Endothelial cell of umbilical vein (primary cell): Measurements from ENCODE around the gene EPS8L1. TPM values are rescaled to one million over a fixed set of nuclear protein-coding genes. Genes with fewer than 3 reads are reported as not detected.

Experiments
- BruUV-seq: library from RNA; stranded (reverse); fragments of 400-500 nt; replicated peaks from 2 replicates; lab custom pipeline; 2021; lab: Mats Ljungman, UMichigan
- CTCF ChIA-PET: fragments of 300-600, 350-600 bp; sonication (Branson Sonifier 250); formaldehyde crosslinking; loops from one replicate; lab custom pipeline; 2021; ENCODE audit warnings: antibody characterized with exemption, inconsistent platforms; lab: Charles Lee
- POLR2A ChIA-PET: fragments of 300-600, 350-600 bp; sonication (Branson Sonifier 250); formaldehyde crosslinking; loops from one replicate; lab custom pipeline; 2021; ENCODE audit warnings: antibody characterized with exemption, inconsistent platforms; lab: Charles Lee
- DNase-seq: peaks from one replicate; pipeline ENCODE4 v3.0.0-alpha.2; 2011; ENCODE audit warnings: low read depth, low spot score
- FAIRE-seq: peaks from 2 replicates; lab custom pipeline; 2011; peaks lifted over from hg19 to GRCh38; lab: Jason Lieb, UNC
- H2AFZ ChIP-seq: 2 replicates; pipeline ENCODE4 v1.6.0; 2012; ENCODE audit warnings: low read depth, low read length, control low read depth, inconsistent platforms
- H3K27ac ChIP-seq: 2 replicates; pipeline ENCODE4 v1.5.1; 2011; ENCODE audit warnings: low read depth, mild to moderate bottlenecking, control low read depth, low read length, moderate library complexity; ENCODE audit not compliant: insufficient read depth
- H3K27me3 ChIP-seq, 2 experiments: 2 replicates each; pipeline versions ENCODE4 v1.6.0 to v1.6.1; 2011; ENCODE audit warnings: low read length in 2 of 2, mixed read lengths in 1 of 2; ENCODE audit not compliant: control insufficient read depth in 2 of 2, insufficient read depth in 2 of 2
- H3K36me3 ChIP-seq, 2 experiments: 2 replicates in 1 of 2; 3 replicates in 1 of 2; pipeline ENCODE4 v1.5.1; 2011; ENCODE audit warnings: low read length in 2 of 2, mild to moderate bottlenecking in 1 of 2, moderate library complexity in 1 of 2; ENCODE audit not compliant: control insufficient read depth in 2 of 2, insufficient read depth in 2 of 2; ENCODE audit errors: extremely low read depth in 1 of 2
- H3K4me1 ChIP-seq: 3 replicates; pipeline ENCODE4 v1.5.1; 2011; ENCODE audit warnings: mild to moderate bottlenecking, low read length; ENCODE audit not compliant: control insufficient read depth, insufficient read depth; ENCODE audit errors: extremely low read depth
- H3K4me2 ChIP-seq: 2 replicates; pipeline ENCODE4 v1.6.1; 2011; ENCODE audit warnings: low read length, control low read depth, mixed read lengths; ENCODE audit not compliant: insufficient read depth
- H3K4me3 ChIP-seq, 3 experiments: fragments of 200-600 bp in 1 of 3; sonication (generic), shearing (Covaris generic) in 1 of 3; replicated peaks in 1 of 3; 2 replicates each; pipeline ENCODE4 v1.5.1; 2011 to 2016; ENCODE audit warnings: control low read depth in 3 of 3, low read length in 3 of 3, mild to moderate bottlenecking in 2 of 3, inconsistent platforms in 1 of 3, low read depth in 1 of 3, moderate library complexity in 1 of 3; ENCODE audit not compliant: insufficient read depth in 1 of 3
- H3K79me2 ChIP-seq: 2 replicates; pipeline ENCODE4 v1.6.0; 2012; ENCODE audit warnings: low read length, inconsistent platforms; ENCODE audit not compliant: control insufficient read depth, insufficient read depth
- H3K9ac ChIP-seq: replicated peaks from 2 replicates; pipeline ENCODE3; 2011; ENCODE audit warnings: low read length, control low read depth; ENCODE audit not compliant: insufficient read depth; ENCODE audit errors: extremely low read depth
- H3K9me1 ChIP-seq: replicated peaks from 3 replicates; pipeline ENCODE4 v1.6.0; 2011; ENCODE audit warnings: mild to moderate bottlenecking, low read length; ENCODE audit not compliant: control insufficient read depth, insufficient read depth; ENCODE audit errors: extremely low read depth
- H3K9me3 ChIP-seq: replicated peaks from 2 replicates; pipeline ENCODE4 v1.5.1; 2012; ENCODE audit warnings: low read length, inconsistent platforms; ENCODE audit not compliant: control insufficient read depth, insufficient read depth
- H4K20me1 ChIP-seq: replicated peaks from 2 replicates; pipeline ENCODE3; 2011; ENCODE audit warnings: mild to moderate bottlenecking, low read length; ENCODE audit not compliant: control insufficient read depth, insufficient read depth; ENCODE audit errors: extremely low read depth
- EZH2 ChIP-seq: IDR thresholded peaks from 2 replicates; pipeline ENCODE4 v1.6.1; 2012; ENCODE audit warnings: borderline replicate concordance, low read depth, mild to moderate bottlenecking, moderate library complexity, low read length, inconsistent platforms; ENCODE audit not compliant: severe bottlenecking
- FOS ChIP-seq: IDR thresholded peaks from 2 replicates; pipeline ENCODE4 v1.6.1; 2011; ENCODE audit warnings: mild to moderate bottlenecking, low read length, moderate library complexity, borderline replicate concordance; ENCODE audit not compliant: insufficient read depth
- GATA2 ChIP-seq: IDR thresholded peaks from 2 replicates; pipeline ENCODE4 v1.7.0; 2011; ENCODE audit warnings: low read depth, mild to moderate bottlenecking, moderate library complexity, mixed read lengths, low read length; ENCODE audit not compliant: insufficient read length, insufficient read depth
- JUN ChIP-seq: IDR thresholded peaks from 2 replicates; pipeline ENCODE4 v1.6.1; 2011; ENCODE audit warnings: borderline replicate concordance, low read depth; ENCODE audit not compliant: insufficient read length, insufficient read depth
- MAX ChIP-seq: IDR thresholded peaks from 2 replicates; pipeline ENCODE4 v1.6.1; 2011; ENCODE audit not compliant: insufficient read depth, insufficient read length
- MYC ChIP-seq: IDR thresholded peaks from one replicate; pipeline ENCODE4 v1.6.1; 2011; ENCODE audit warnings: mild to moderate bottlenecking, low read depth, low read length
- POLR2A ChIP-seq: IDR thresholded peaks from 2 replicates; pipeline ENCODE4 v1.6.1; 2012; ENCODE audit warnings: low read depth, mild to moderate bottlenecking, control low read depth, low read length
- POLR2AphosphoS5 ChIP-seq: IDR thresholded peaks from 2 replicates; pipeline ENCODE4 v1.6.1; 2012; ENCODE audit warnings: low read depth, mild to moderate bottlenecking, control low read depth, low read length, moderate library complexity; ENCODE audit not compliant: insufficient read depth
- dilution Hi-C: fragments of 300-500 bp; cut with MboI; formaldehyde crosslinking; loops from one replicate; pipeline ENCODE4 v1.15.0; 2019; ENCODE audit warnings: low sequenced_read_pairs; ENCODE audit not compliant: extremely low pct_ligation_motif_present
- intact Hi-C: fragments of 100-400 bp; cut with micrococcal nuclease; formaldehyde crosslinking; loops from one replicate; pipeline ENCODE4 v1.10.0; 2022
- polyA plus RNA-seq, 4 experiments: library from polyadenylated mRNA; depleted of rRNA in 3 of 4; stranded (reverse) in 3 of 4; unstranded in 1 of 4; fragments of >200 nt; gene quantifications; 2 replicates each; pipeline versions ENCODE4 v1.2.1 to v1.2.3, GENCODE V29; 2011 to 2012; ENCODE audit warnings: missing spikeins in 1 of 4
- total RNA-seq: library from RNA; stranded (reverse); gene quantifications from 2 replicates; pipeline ENCODE4 v1.2.3, GENCODE V29; 2021
- TF ChIP-seq, protein P1 (sequence below), 2 donors: IDR thresholded peaks; 1 replicate in 1 of 2; 2 replicates in 1 of 2; pipeline ENCODE4 v1.5.1; 2011; ENCODE audit warnings: low read length in 2 of 2, mild to moderate bottlenecking in 2 of 2, moderate library complexity in 2 of 2, control low read depth in 1 of 2, inconsistent platforms in 1 of 2, low read depth in 1 of 2; ENCODE audit not compliant: insufficient read depth in 1 of 2; ENCODE audit errors: extremely low read depth in 1 of 2

Gene EPS8L1
- total and polyA plus RNA-seq, 2 donors (not counting 3 experiments of a cell fraction or from before 2014, with no cell fraction given), result 15.9 to 28.9 TPM

GRCh38 chr19:55046975-55047622 is 28.6 kb upstream of the EPS8L1 start:
- Histone ChIP-seq H3K4me2 (no peak overlapping the region), H2AFZ (no peak overlapping the region), H3K4me3 (no peak overlapping the region), H3K27ac (no peak overlapping the region), H4K20me1 (no peaks in the 10 kb centered on the region), H3K9me1 (no peaks in the 10 kb centered on the region), H3K9me3 (no peaks in the 10 kb centered on the region), H3K4me1 (peaks cover 5% of the 10 kb centered on the region), H3K79me2 (no peaks in the 10 kb centered on the region), H3K9ac (no peak overlapping the region), H3K36me3 (peaks cover 4 to 23% of the 10 kb centered on the region in 2 experiments), H3K27me3 (no peaks in the 10 kb centered on the region)
- dilution Hi-C loops, result no loop called here
- CTCF ChIA-PET, result no interaction called here
- TF ChIP-seq, protein P1, sequence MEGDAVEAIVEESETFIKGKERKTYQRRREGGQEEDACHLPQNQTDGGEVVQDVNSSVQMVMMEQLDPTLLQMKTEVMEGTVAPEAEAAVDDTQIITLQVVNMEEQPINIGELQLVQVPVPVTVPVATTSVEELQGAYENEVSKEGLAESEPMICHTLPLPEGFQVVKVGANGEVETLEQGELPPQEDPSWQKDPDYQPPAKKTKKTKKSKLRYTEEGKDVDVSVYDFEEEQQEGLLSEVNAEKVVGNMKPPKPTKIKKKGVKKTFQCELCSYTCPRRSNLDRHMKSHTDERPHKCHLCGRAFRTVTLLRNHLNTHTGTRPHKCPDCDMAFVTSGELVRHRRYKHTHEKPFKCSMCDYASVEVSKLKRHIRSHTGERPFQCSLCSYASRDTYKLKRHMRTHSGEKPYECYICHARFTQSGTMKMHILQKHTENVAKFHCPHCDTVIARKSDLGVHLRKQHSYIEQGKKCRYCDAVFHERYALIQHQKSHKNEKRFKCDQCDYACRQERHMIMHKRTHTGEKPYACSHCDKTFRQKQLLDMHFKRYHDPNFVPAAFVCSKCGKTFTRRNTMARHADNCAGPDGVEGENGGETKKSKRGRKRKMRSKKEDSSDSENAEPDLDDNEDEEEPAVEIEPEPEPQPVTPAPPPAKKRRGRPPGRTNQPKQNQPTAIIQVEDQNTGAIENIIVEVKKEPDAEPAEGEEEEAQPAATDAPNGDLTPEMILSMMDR (IDR thresholded peaks at IDR 0.05; ENCODE audit: extremely low read depth in 1 of 2, insufficient read depth in 1 of 2, low read depth in 1 of 2, low read length in 2 of 2), result no peak
- no peak for TF ChIP-seq MYC
- TF ChIP-seq FOS, result no peak
- no peak for TF ChIP-seq GATA2
- TF ChIP-seq MAX, result no peak
- no peak for TF ChIP-seq JUN
- no peak for TF ChIP-seq EZH2
- no peak for TF ChIP-seq POLR2A
- TF ChIP-seq POLR2AphosphoS5, result no peak
- no peak for DNase-seq
- intact Hi-C loops, result no loop called here
- no peak for FAIRE-seq
- POLR2A ChIA-PET, result no interaction called here
- no TSS peak for BruUV-seq
